GM23338 (cell line): ENCODE measurements around the gene FAM9C. TPM values are rescaled to one million over a fixed set of nuclear protein-coding genes. Genes with fewer than 3 reads are reported as not detected.

Source experiments
- ATAC-seq: fragments of 200-7000 bp; cut with Tn5 transposase; 3 replicates; pipeline ENCODE4 v1.9.1; 2020
- DNase-seq: peaks from one replicate; pipeline ENCODE4 v3.0.0-alpha.2; 2015; ENCODE audit warnings: low spot score
- H2AFZ ChIP-seq: fragments of 200-600 bp; sonication (generic); 2 replicates; pipeline ENCODE4 v1.8.0; 2016; ENCODE audit warnings: antibody characterized with exemption, mild to moderate bottlenecking, moderate library complexity
- H3F3A ChIP-seq: fragments of 200-600 bp; sonication (generic); replicated peaks from 2 replicates; pipeline ENCODE4 v1.8.0; 2017; ENCODE audit warnings: antibody characterized with exemption, mixed run types, low read depth
- H3K27ac ChIP-seq: fragments of 200-600 bp; sonication (generic); 2 replicates; pipeline ENCODE4 v1.6.1; 2016; ENCODE audit warnings: low read depth
- H3K27me3 ChIP-seq: fragments of 200-600 bp; sonication (generic); 2 replicates; pipeline ENCODE4 v1.8.0; 2016; ENCODE audit warnings: mild to moderate bottlenecking, mixed run types, moderate library complexity; ENCODE audit not compliant: insufficient read depth
- H3K36me3 ChIP-seq: fragments of 200-600 bp; sonication (generic); 2 replicates; pipeline ENCODE4 v1.8.0; 2016; ENCODE audit warnings: mild to moderate bottlenecking; ENCODE audit not compliant: insufficient read depth
- H3K4me1 ChIP-seq: fragments of 200-600 bp; sonication (generic); 2 replicates; pipeline ENCODE4 v1.8.0; 2016; ENCODE audit warnings: mild to moderate bottlenecking, moderate library complexity; ENCODE audit not compliant: insufficient read depth
- H3K4me2 ChIP-seq: fragments of 200-600 bp; sonication (generic); 2 replicates; pipeline ENCODE4 v1.7.1; 2017; ENCODE audit warnings: mixed run types
- H3K4me3 ChIP-seq: fragments of 200-600 bp; sonication (generic); 2 replicates; pipeline ENCODE4 v1.6.1; 2016; ENCODE audit warnings: mixed run types
- H3K79me2 ChIP-seq: fragments of 200-600 bp; sonication (generic); replicated peaks from 2 replicates; pipeline ENCODE4 v1.8.0; 2017; ENCODE audit warnings: mild to moderate bottlenecking; ENCODE audit not compliant: insufficient read depth
- H3K9me2 ChIP-seq: fragments of 200-600 bp; sonication (generic); 2 replicates; pipeline ENCODE4 v1.8.0; 2017; ENCODE audit not compliant: insufficient read depth
- H4K20me1 ChIP-seq: fragments of 200-600 bp; sonication (generic); replicated peaks from 2 replicates; pipeline ENCODE4 v1.8.0; 2017; ENCODE audit warnings: mild to moderate bottlenecking; ENCODE audit not compliant: insufficient read depth
- H3K27ac Mint-ChIP-seq: 2 replicates; pipeline ENCODE4 v1.8.0; 2020; ENCODE audit warnings: inconsistent platforms, mild to moderate bottlenecking, moderate library complexity, mixed read lengths
- H3K27me3 Mint-ChIP-seq: 3 replicates; pipeline ENCODE4 v1.8.0; 2022; ENCODE audit warnings: low read depth, mild to moderate bottlenecking, moderate library complexity, mixed read lengths, inconsistent platforms; ENCODE audit not compliant: insufficient read depth, poor library complexity
- H3K36me3 Mint-ChIP-seq: 3 replicates; pipeline ENCODE4 v1.8.0; 2021; ENCODE audit warnings: low read depth, mild to moderate bottlenecking, inconsistent platforms, moderate library complexity, mixed read lengths
- H3K4me1 Mint-ChIP-seq: 3 replicates; pipeline ENCODE4 v1.8.0; 2020; ENCODE audit warnings: mild to moderate bottlenecking, inconsistent platforms, mixed read lengths
- H3K4me3 Mint-ChIP-seq: 3 replicates; pipeline ENCODE4 v1.8.0; 2021; ENCODE audit warnings: moderate library complexity, mild to moderate bottlenecking, inconsistent platforms, mixed read lengths
- H3K9me3 Mint-ChIP-seq: 3 replicates; pipeline ENCODE4 v1.8.0; 2020; ENCODE audit warnings: moderate library complexity, mild to moderate bottlenecking, inconsistent platforms, mixed read lengths
- CREB1 ChIP-seq: fragments of 250-450 bp; sonication (Bioruptor Pico); IDR thresholded peaks from 2 replicates; pipeline ENCODE4 v1.5.0; 2020; ENCODE audit warnings: low read depth, mild to moderate bottlenecking, moderate library complexity
- CTCF ChIP-seq, 2 experiments: fragments of 200-600 bp in 1 of 2; sonication (generic) in 1 of 2; conservative IDR thresholded peaks; 2 replicates each; pipeline versions ENCODE4 v1.5.1 to v1.6.1; 2016 to 2017; ENCODE audit warnings: antibody characterized with exemption in 2 of 2, low read depth in 2 of 2, mild to moderate bottlenecking in 2 of 2, moderate library complexity in 1 of 2
- ETS1 ChIP-seq: IDR thresholded peaks from 2 replicates; pipeline ENCODE4 v1.6.1; 2016; ENCODE audit warnings: antibody characterized with exemption
- EZH2 ChIP-seq: fragments of 200-600 bp; sonication (generic); IDR thresholded peaks from one replicate; pipeline ENCODE4 v1.8.0; 2017; ENCODE audit warnings: antibody characterized with exemption, mild to moderate bottlenecking, low read depth; ENCODE audit not compliant: unreplicated experiment
- EZH2phosphoT487 ChIP-seq: fragments of 200-600 bp; sonication (generic); IDR thresholded peaks from one replicate; pipeline ENCODE4 v1.8.1; 2018; ENCODE audit warnings: antibody characterized with exemption; ENCODE audit not compliant: unreplicated experiment
- JUNB ChIP-seq: IDR thresholded peaks from one replicate; pipeline ENCODE4 v1.6.1; 2016; ENCODE audit warnings: antibody characterized with exemption; ENCODE audit not compliant: unreplicated experiment
- NANOG ChIP-seq: IDR thresholded peaks from 2 replicates; pipeline ENCODE4 v1.6.1; 2016; ENCODE audit warnings: antibody characterized with exemption, borderline replicate concordance
- POLR2AphosphoS5 ChIP-seq: IDR thresholded peaks from 2 replicates; pipeline ENCODE4 v1.6.1; 2016; ENCODE audit warnings: antibody characterized with exemption, low read depth
- REST ChIP-seq: IDR thresholded peaks from one replicate; pipeline ENCODE4 v1.6.1; 2018; ENCODE audit warnings: antibody characterized with exemption; ENCODE audit not compliant: unreplicated experiment
- STAT1 ChIP-seq: IDR thresholded peaks from one replicate; pipeline ENCODE4 v1.6.1; 2016; ENCODE audit warnings: antibody characterized with exemption; ENCODE audit not compliant: unreplicated experiment
- ZNF114 ChIP-seq: fragments of 250-450 bp; sonication (Bioruptor Pico); IDR thresholded peaks from 2 replicates; pipeline ENCODE4 v1.5.0; 2020; ENCODE audit warnings: mild to moderate bottlenecking, moderate library complexity
- ZNF331 ChIP-seq: fragments of 250-450 bp; sonication (Bioruptor Pico); IDR thresholded peaks from 2 replicates; pipeline ENCODE4 v1.5.0; 2020; ENCODE audit warnings: low read depth, mild to moderate bottlenecking, moderate library complexity
- ZNF462 ChIP-seq: fragments of 250-450 bp; sonication (Bioruptor Pico); IDR thresholded peaks from 2 replicates; pipeline ENCODE4 v1.5.0; 2020; ENCODE audit warnings: mild to moderate bottlenecking, moderate library complexity
- polyA plus RNA-seq: library from polyadenylated mRNA; unstranded; fragments of >200 nt; fragmentation: Nextera tagmentation; extraction: Ambion mirVana; gene quantifications from 2 replicates; pipeline ENCODE4 v1.2.1, GENCODE V29; 2016
- total RNA-seq: library from RNA; depleted of rRNA; stranded (reverse); fragments of >200 nt; shearing (Covaris generic); gene quantifications from 2 replicates; pipeline ENCODE4 v1.2.3, GENCODE V29; 2014

Gene FAM9C
- total and polyA plus RNA-seq, 2 experiments from 2014 or later = 0.08 TPM; not detected in 1

- Histone ChIP-seq H4K20me1 (no peaks in the 10 kb centered on the region), H3K4me3 (no peak overlapping the region), H3F3A (no peaks in the 10 kb centered on the region), H3K4me1 (peaks cover 11% of the 10 kb centered on the region), H3K4me2 (no peak overlapping the region), H3K27me3 (no peaks in the 10 kb centered on the region), H3K9me2 (no peaks in the 10 kb centered on the region), H3K27ac (no peak overlapping the region), H3K79me2 (no peaks in the 10 kb centered on the region), H2AFZ (no peak overlapping the region), H3K36me3 (no peaks in the 10 kb centered on the region)
- Mint-ChIP-seq H3K4me3 (no peak overlapping the region), H3K9me3 (no peaks in the 10 kb centered on the region), H3K4me1 (peaks cover 23% of the 10 kb centered on the region), H3K27me3 (no peaks in the 10 kb centered on the region), H3K27ac (no peak overlapping the region), H3K36me3 (no peaks in the 10 kb centered on the region)
- ATAC-seq (no peak), DNase-seq (no peak)
- TF ChIP-seq STAT1 (no peak), EZH2phosphoT487 (no peak), CREB1 (no peak), REST (no peak), ETS1 (no peak), NANOG (no peak), ZNF331 (CRISPR knock-in tag) (no peak), ZNF462 (CRISPR knock-in tag) (no peak), JUNB (no peak), ZNF114 (CRISPR knock-in tag) (no peak), CTCF (conservative IDR thresholded peaks at IDR 0.05; ENCODE audit: low read depth in 2 of 2) (no peak), POLR2AphosphoS5 (no peak), EZH2 (no peak)
These were observed 30.0 kb downstream of the FAM9C start for GRCh38 chrX:13014111-13015096.
